ENCODE results near the gene HES1.

DNA sequence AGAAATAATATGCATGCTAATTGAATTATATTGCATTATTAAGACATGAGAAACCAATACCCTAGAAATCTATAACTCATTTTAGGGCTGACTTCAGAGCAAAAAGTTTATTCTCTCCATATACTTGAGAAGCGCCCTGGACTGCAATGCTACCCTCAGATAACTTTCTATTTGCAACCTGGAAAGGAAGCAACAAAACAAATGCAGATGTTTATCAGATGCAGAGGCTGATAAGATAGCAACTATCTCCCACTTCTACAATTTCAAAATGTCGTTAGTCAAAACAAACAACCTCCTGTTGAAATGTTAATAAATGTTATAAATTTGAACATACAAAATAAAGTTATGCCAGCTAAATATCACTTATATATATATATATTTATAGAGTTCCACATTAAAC lies 34.8 kb downstream of the HES1 start:
- no peak for TF ChIP-seq EZH2phosphoT487 (IDR thresholded peaks at IDR 0.05; ENCODE audit: insufficient read depth, low read depth)
- TF ChIP-seq EZH2 (IDR thresholded peaks at IDR 0.05; ENCODE audit: insufficient read depth, poor library complexity, severe bottlenecking): no peak

Data from GM23248 (cell line).